Loucy (cell line): ENCODE measurements around the gene ST6GAL1.

Source experiments
- CTCF ChIP-seq: fragments of 200-600 bp; sonication (generic); conservative IDR thresholded peaks from 2 replicates; pipeline ENCODE4 v1.5.1; 2014; ENCODE audit warnings: mild to moderate bottlenecking, antibody characterized with exemption, low read length
- EZH2phosphoT487 ChIP-seq: fragments of 200-600 bp; IDR thresholded peaks from 2 replicates; pipeline ENCODE4 v1.6.1; 2018; ENCODE audit warnings: antibody characterized with exemption, mild to moderate bottlenecking, moderate library complexity, borderline replicate concordance

DNA sequence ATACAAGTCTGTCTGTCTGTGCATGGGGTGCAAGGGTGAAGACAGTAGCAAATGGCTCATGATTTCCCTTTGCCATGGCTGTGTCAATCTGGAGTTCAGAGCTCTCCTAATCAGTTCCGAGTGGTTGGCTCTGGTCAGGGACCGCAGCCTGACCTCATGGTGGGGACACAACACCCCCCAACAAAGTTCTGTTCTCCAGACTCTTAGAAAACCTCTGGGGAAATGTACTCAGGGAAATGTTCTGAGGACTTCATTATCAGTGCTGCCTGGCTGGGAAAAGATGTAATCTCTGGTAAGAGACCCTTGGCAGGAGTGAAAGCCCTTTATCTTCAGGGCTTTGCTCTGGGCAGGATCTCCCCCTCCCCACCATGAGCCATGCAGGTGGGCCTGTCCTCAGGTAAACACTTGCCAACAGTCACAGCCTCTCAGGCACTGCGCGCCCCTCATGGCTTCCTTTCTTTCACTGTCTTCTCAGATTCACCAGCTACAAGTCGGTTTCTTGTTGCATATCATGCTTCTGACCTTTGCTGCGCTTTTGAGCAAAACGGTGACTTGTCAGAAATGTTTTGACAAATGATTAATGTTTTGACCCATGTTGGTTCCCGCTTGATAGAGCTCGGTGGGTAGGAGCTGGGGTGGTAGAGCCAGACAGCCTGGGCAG, 95.5 kb downstream of the ST6GAL1 start:
- TF ChIP-seq CTCF (no peak), EZH2phosphoT487 (no peak)
